A673 (cell line): ENCODE measurements around the gene SND1.

ENCODE experiments used
- EZH2 ChIP-seq: fragments of 200-600 bp; sonication (generic); IDR thresholded peaks from 2 replicates; pipeline ENCODE4 v1.6.1; 2017; ENCODE audit warnings: borderline replicate concordance, low read depth, mild to moderate bottlenecking, mixed read lengths, antibody characterized with exemption, low read length; ENCODE audit not compliant: poor library complexity, severe bottlenecking
- TF ChIP-seq, protein P1 (sequence below): fragments of 300-800, 200-600 bp; sonication (generic); conservative IDR thresholded peaks from 2 replicates; pipeline ENCODE4 v1.5.1; 2017; ENCODE audit warnings: low read depth, mild to moderate bottlenecking, antibody characterized with exemption, low read length, moderate library complexity, mixed read lengths

DNA sequence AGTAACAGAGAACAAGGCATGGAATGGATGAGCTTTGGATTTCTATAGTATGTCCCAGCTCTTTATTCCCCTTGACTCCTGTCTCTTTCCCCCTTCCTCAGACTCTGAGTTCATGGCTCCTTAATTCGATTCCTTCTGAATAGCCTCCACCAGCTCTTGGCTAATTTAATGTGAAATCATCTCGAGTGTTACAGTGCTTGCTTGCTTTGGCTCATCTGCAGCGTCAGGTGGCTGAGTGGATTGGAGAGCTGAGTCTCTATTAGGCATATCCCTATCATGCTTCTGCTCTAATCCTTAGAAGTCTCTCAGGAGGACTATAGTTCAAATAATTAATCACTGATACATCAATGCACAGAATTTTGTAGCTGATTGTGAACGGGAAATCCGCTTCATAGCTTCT, 244.7 kb downstream of the SND1 start:
- TF ChIP-seq, protein P1, sequence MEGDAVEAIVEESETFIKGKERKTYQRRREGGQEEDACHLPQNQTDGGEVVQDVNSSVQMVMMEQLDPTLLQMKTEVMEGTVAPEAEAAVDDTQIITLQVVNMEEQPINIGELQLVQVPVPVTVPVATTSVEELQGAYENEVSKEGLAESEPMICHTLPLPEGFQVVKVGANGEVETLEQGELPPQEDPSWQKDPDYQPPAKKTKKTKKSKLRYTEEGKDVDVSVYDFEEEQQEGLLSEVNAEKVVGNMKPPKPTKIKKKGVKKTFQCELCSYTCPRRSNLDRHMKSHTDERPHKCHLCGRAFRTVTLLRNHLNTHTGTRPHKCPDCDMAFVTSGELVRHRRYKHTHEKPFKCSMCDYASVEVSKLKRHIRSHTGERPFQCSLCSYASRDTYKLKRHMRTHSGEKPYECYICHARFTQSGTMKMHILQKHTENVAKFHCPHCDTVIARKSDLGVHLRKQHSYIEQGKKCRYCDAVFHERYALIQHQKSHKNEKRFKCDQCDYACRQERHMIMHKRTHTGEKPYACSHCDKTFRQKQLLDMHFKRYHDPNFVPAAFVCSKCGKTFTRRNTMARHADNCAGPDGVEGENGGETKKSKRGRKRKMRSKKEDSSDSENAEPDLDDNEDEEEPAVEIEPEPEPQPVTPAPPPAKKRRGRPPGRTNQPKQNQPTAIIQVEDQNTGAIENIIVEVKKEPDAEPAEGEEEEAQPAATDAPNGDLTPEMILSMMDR = no peak
- no peak for TF ChIP-seq EZH2
